Smooth muscle cell (in vitro differentiated cells): ENCODE measurements around the gene PHF21A. TPM values are rescaled to one million over a fixed set of nuclear protein-coding genes. Genes with fewer than 3 reads are reported as not detected.

Experiments
- DNase-seq: peaks from one replicate; lab custom pipeline; 2025; ENCODE audit not compliant: unreplicated experiment; lab: John Stamatoyannopoulos, UW
- H2AFZ ChIP-seq: fragments of 200-600 bp; sonication (generic); 2 replicates; pipeline ENCODE4 v1.6.0; 2016; ENCODE audit warnings: antibody characterized with exemption, low read depth, mild to moderate bottlenecking
- H3F3A ChIP-seq: fragments of 200-600 bp; sonication (generic); 2 replicates; pipeline ENCODE4 v1.6.0; 2017; ENCODE audit warnings: antibody characterized with exemption, low read depth
- H3K27ac ChIP-seq: fragments of 200-600 bp; sonication (generic); 2 replicates; pipeline ENCODE4 v1.5.1; 2016; ENCODE audit warnings: low read depth, mild to moderate bottlenecking
- H3K27me3 ChIP-seq: fragments of 200-600 bp; sonication (generic); 2 replicates; pipeline ENCODE4 v1.6.1; 2016; ENCODE audit warnings: low read depth, mild to moderate bottlenecking
- H3K36me3 ChIP-seq: fragments of 200-600 bp; sonication (generic); 2 replicates; pipeline ENCODE4 v1.5.1; 2016; ENCODE audit warnings: low read depth
- H3K4me1 ChIP-seq: fragments of 200-600 bp; sonication (generic); 2 replicates; pipeline ENCODE4 v1.5.1; 2016; ENCODE audit warnings: low read depth
- H3K4me2 ChIP-seq: fragments of 200-600 bp; sonication (generic); 2 replicates; pipeline ENCODE4 v1.6.0; 2016; ENCODE audit warnings: mild to moderate bottlenecking
- H3K4me3 ChIP-seq: fragments of 200-600 bp; sonication (generic); 2 replicates; pipeline ENCODE4 v1.5.1; 2016; ENCODE audit warnings: mild to moderate bottlenecking
- H3K79me2 ChIP-seq: fragments of 200-600 bp; sonication (generic); 2 replicates; pipeline ENCODE4 v1.6.0; 2016; ENCODE audit warnings: low read depth, mild to moderate bottlenecking
- H3K9ac ChIP-seq: fragments of 200-600 bp; sonication (generic); 2 replicates; pipeline ENCODE4 v1.6.0; 2016; ENCODE audit warnings: low read depth
- H3K9me3 ChIP-seq: fragments of 200-600 bp; sonication (generic); replicated peaks from 2 replicates; pipeline ENCODE4 v1.5.1; 2016; ENCODE audit warnings: low read depth
- H4K20me1 ChIP-seq: fragments of 200-600 bp; sonication (generic); 2 replicates; pipeline ENCODE4 v1.6.0; 2016; ENCODE audit warnings: low read depth
- CTCF ChIP-seq: fragments of 200-600 bp; sonication (generic); IDR thresholded peaks from 2 replicates; pipeline ENCODE4 v1.5.1; 2017; ENCODE audit warnings: borderline replicate concordance, mild to moderate bottlenecking, antibody characterized with exemption; ENCODE audit not compliant: insufficient read depth, poor library complexity, severe bottlenecking
- WGBS: methylation state at CpG from one replicate; pipeline ENCODE4 v1.1.7; 2016; ENCODE audit warnings: low lambda C conversion rate; 5-methylcytosine and 5-hydroxymethylcytosine counted together
- polyA plus RNA-seq: library from polyadenylated mRNA; unstranded; fragments of >200 nt; fragmentation: Nextera tagmentation; extraction: Ambion mirVana; gene quantifications from 2 replicates; pipeline ENCODE4 v1.2.1, GENCODE V29; 2016
- total RNA-seq: library from RNA; depleted of rRNA; stranded (reverse); fragments of >200 nt; gene quantifications from 2 replicates; pipeline ENCODE4 v1.2.3, GENCODE V29; 2014

Gene PHF21A
- total and polyA plus RNA-seq, 2 experiments from 2014 or later: 26.1 to 28.7 TPM

- H3K79me2 ChIP-seq: peaks cover 100% of the 10 kb centered on the region
- peaks cover 18% of the 10 kb centered on the region for H3K4me1 ChIP-seq
- H3K4me2 ChIP-seq: peak overlapping the region; percentile 5
- no peaks in the 10 kb centered on the region for H3K9me3 ChIP-seq
- H3K27ac ChIP-seq: no peak overlapping the region
- no peak overlapping the region for H2AFZ ChIP-seq
- no peak for TF ChIP-seq CTCF
- H4K20me1 ChIP-seq: peaks cover 99% of the 10 kb centered on the region
- DNase-seq: no peak
- H3K36me3 ChIP-seq: no peaks in the 10 kb centered on the region
- no peaks in the 10 kb centered on the region for H3F3A ChIP-seq
- WGBS: 83% methylated on average over 9 of the region's 9 CpGs
- no peaks in the 10 kb centered on the region for H3K27me3 ChIP-seq
- H3K9ac ChIP-seq: no peak overlapping the region
- no peak overlapping the region for H3K4me3 ChIP-seq
These were observed 8.2 kb downstream of the PHF21A start for GRCh38 chr11:46112961-46113607.

- Histone ChIP-seq H3K9me3 (no peaks in the 10 kb centered on the region), H4K20me1 (peaks cover 99% of the 10 kb centered on the region), H3K4me3 (no peak overlapping the region), H3F3A (peaks cover 6% of the 10 kb centered on the region), H3K27me3 (no peaks in the 10 kb centered on the region), H3K79me2 (peaks cover 100% of the 10 kb centered on the region), H3K9ac (no peak overlapping the region), H3K4me1 (peaks cover 14% of the 10 kb centered on the region), H3K27ac (no peak overlapping the region), H2AFZ (no peak overlapping the region), H3K36me3 (no peaks in the 10 kb centered on the region), H3K4me2 (no peak overlapping the region)
- DNase-seq: no peak
- TF ChIP-seq CTCF: no peak
- 100% methylated on average over 2 of the region's 2 CpGs for WGBS
These were observed 12.5 kb downstream of the PHF21A start for GRCh38 chr11:46108751-46109150.

- H2AFZ ChIP-seq: no peak overlapping the region
- H3K79me2 ChIP-seq: peaks cover 100% of the 10 kb centered on the region
- H3K36me3 ChIP-seq: no peaks in the 10 kb centered on the region
- H3F3A ChIP-seq: peaks cover 6% of the 10 kb centered on the region
- WGBS: 83% methylated on average over 2 of the region's 2 CpGs
- no peak overlapping the region for H3K4me3 ChIP-seq
- no peak for DNase-seq
- no peak overlapping the region for H3K4me2 ChIP-seq
- H4K20me1 ChIP-seq: peaks cover 99% of the 10 kb centered on the region
- H3K9me3 ChIP-seq: no peaks in the 10 kb centered on the region
- no peaks in the 10 kb centered on the region for H3K27me3 ChIP-seq
- TF ChIP-seq CTCF: no peak
- no peak overlapping the region for H3K9ac ChIP-seq
- H3K4me1 ChIP-seq: peaks cover 14% of the 10 kb centered on the region
- no peak overlapping the region for H3K27ac ChIP-seq
These were observed 13.5 kb downstream of the PHF21A start for GRCh38 chr11:46107780-46108179.

- H3K4me1 ChIP-seq: peaks cover 14% of the 10 kb centered on the region
- 88% methylated on average over 4 of the region's 4 CpGs for WGBS
- no peak for DNase-seq
- H3K27me3 ChIP-seq: no peaks in the 10 kb centered on the region
- peaks cover 6% of the 10 kb centered on the region for H3F3A ChIP-seq
- peak overlapping the region; percentile 38 for H3K27ac ChIP-seq
- H3K4me3 ChIP-seq: no peak overlapping the region
- H3K9ac ChIP-seq: no peak overlapping the region
- peaks cover 100% of the 10 kb centered on the region for H3K79me2 ChIP-seq
- no peaks in the 10 kb centered on the region for H3K9me3 ChIP-seq
- no peak overlapping the region for H3K4me2 ChIP-seq
- TF ChIP-seq CTCF: no peak
- no peaks in the 10 kb centered on the region for H3K36me3 ChIP-seq
- no peak overlapping the region for H2AFZ ChIP-seq
- H4K20me1 ChIP-seq: peaks cover 99% of the 10 kb centered on the region
These were observed 13.9 kb downstream of the PHF21A start for GRCh38 chr11:46107408-46107718.
